ENCODE data around the gene CHPF2. TPM values are rescaled to one million over a fixed set of nuclear protein-coding genes. Genes with fewer than 3 reads are reported as not detected.

The CHPF2 gene
- polyA plus RNA-seq, 1 donor (not counting 4 experiments of a cell fraction or from before 2014, with no cell fraction given): 16.2 TPM

DNA sequence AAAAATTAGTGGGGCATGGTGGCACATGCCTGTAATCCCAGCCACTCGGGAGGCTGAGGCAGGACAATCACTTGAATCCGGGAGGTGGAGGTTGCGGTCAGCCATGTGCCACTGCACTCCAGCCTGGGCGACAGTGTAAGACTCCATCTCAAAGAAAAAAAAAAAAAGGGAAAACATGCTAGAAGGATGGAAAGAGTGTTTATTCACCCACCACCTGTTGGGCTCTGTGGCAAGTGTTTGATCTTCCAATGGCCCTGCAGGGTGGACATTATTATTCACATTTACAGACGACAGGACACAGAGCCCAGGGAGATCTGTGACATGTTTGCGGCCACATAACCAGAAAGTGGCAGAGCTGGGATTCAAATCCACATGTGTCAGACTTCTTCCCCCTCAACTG lies 49.4 kb downstream of the CHPF2 start:
- dilution Hi-C loops (cut with MboI; ENCODE audit: extremely low pct_ligation_motif_present, low sequenced_read_pairs): no loop called here
- FAIRE-seq (no peak), DNase-seq (ENCODE audit: low read depth, low spot score) (no peak)
- H3K9me1 ChIP-seq (ENCODE audit: control insufficient read depth, extremely low read depth, insufficient read depth, low read length): no peaks in the 10 kb centered on the region
- peaks cover 2% of the 10 kb centered on the region for H3K4me1 ChIP-seq (ENCODE audit: control insufficient read depth, extremely low read depth, insufficient read depth, low read length)
- no peak overlapping the region for H2AFZ ChIP-seq (ENCODE audit: control insufficient read depth, low read length)
- H3K36me3 ChIP-seq (ENCODE audit: control insufficient read depth in 2 of 2, extremely low read depth in 1 of 2, insufficient read depth in 2 of 2, low read length in 2 of 2): no peaks in the 10 kb centered on the region
- no peaks in the 10 kb centered on the region for H4K20me1 ChIP-seq (ENCODE audit: control insufficient read depth, extremely low read depth, insufficient read depth, low read length)
- H3K4me2 ChIP-seq (ENCODE audit: control insufficient read depth, extremely low read depth, insufficient read depth, low read depth, low read length): no peak overlapping the region
- no peaks in the 10 kb centered on the region for H3K79me2 ChIP-seq (ENCODE audit: control insufficient read depth, insufficient read depth, low read length)
- no peak for TF ChIP-seq EZH2 (IDR thresholded peaks at IDR 0.05; ENCODE audit: low read length)
- TF ChIP-seq, protein P1, sequence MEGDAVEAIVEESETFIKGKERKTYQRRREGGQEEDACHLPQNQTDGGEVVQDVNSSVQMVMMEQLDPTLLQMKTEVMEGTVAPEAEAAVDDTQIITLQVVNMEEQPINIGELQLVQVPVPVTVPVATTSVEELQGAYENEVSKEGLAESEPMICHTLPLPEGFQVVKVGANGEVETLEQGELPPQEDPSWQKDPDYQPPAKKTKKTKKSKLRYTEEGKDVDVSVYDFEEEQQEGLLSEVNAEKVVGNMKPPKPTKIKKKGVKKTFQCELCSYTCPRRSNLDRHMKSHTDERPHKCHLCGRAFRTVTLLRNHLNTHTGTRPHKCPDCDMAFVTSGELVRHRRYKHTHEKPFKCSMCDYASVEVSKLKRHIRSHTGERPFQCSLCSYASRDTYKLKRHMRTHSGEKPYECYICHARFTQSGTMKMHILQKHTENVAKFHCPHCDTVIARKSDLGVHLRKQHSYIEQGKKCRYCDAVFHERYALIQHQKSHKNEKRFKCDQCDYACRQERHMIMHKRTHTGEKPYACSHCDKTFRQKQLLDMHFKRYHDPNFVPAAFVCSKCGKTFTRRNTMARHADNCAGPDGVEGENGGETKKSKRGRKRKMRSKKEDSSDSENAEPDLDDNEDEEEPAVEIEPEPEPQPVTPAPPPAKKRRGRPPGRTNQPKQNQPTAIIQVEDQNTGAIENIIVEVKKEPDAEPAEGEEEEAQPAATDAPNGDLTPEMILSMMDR (optimal IDR thresholded peaks at IDR 0.05 in 1 of 3, IDR thresholded peaks at IDR 0.05 in 1 of 3, conservative IDR thresholded peaks at IDR 0.05 in 1 of 3; ENCODE audit: extremely low read depth in 1 of 3, insufficient read depth in 2 of 3, low read length in 3 of 3): no peak
- no peak overlapping the region for H3K27ac ChIP-seq (ENCODE audit: control insufficient read depth, insufficient read depth, low read length)
- H3K4me3 ChIP-seq (ENCODE audit: control insufficient read depth in 2 of 3, extremely low read depth in 1 of 3, insufficient read depth in 2 of 3, low read depth in 1 of 3, low read length in 3 of 3): no peak overlapping the region
- H3K9me3 ChIP-seq (ENCODE audit: control insufficient read depth, low read depth, low read length): peaks cover 2% of the 10 kb centered on the region
- peaks cover 12% of the 10 kb centered on the region for H3K27me3 ChIP-seq (ENCODE audit: control insufficient read depth, extremely low read depth, insufficient read depth, low read length)
- H3K9ac ChIP-seq (ENCODE audit: control insufficient read depth, extremely low read depth, insufficient read depth, low read length): no peak overlapping the region

DNA sequence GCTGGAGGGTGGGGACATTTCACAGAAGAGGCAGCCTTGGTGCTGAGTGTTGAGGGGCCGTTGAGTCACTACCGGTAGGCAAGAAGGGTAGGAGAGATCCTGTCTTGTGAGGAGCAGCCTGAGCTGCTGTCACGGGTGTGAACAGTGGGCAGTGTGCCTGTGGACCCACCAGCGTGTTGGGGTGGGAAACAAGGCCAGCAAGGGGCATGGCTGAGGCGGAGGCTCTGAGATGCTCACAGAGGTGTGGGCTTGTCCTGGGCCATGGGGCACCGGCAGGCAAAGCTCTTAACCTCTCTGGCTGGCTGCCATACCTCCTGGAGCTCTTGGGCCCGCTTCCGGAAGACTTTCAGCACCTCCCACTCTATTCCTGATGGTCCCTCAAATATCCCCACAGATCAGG lies 49.8 kb downstream of the CHPF2 start:
- Histone ChIP-seq H4K20me1 (ENCODE audit: control insufficient read depth, extremely low read depth, insufficient read depth, low read length) (no peaks in the 10 kb centered on the region), H3K9me1 (ENCODE audit: control insufficient read depth, extremely low read depth, insufficient read depth, low read length) (no peaks in the 10 kb centered on the region), H3K4me2 (ENCODE audit: control insufficient read depth, extremely low read depth, insufficient read depth, low read depth, low read length) (no peak overlapping the region), H3K9me3 (ENCODE audit: control insufficient read depth, low read depth, low read length) (peaks cover 2% of the 10 kb centered on the region), H3K79me2 (ENCODE audit: control insufficient read depth, insufficient read depth, low read length) (no peaks in the 10 kb centered on the region), H3K9ac (ENCODE audit: control insufficient read depth, extremely low read depth, insufficient read depth, low read length) (no peak overlapping the region), H3K4me3 (ENCODE audit: control insufficient read depth in 2 of 3, extremely low read depth in 1 of 3, insufficient read depth in 2 of 3, low read depth in 1 of 3, low read length in 3 of 3) (no peak overlapping the region), H3K36me3 (ENCODE audit: control insufficient read depth in 2 of 2, extremely low read depth in 1 of 2, insufficient read depth in 2 of 2, low read length in 2 of 2) (no peaks in the 10 kb centered on the region), H2AFZ (ENCODE audit: control insufficient read depth, low read length) (no peak overlapping the region), H3K27me3 (ENCODE audit: control insufficient read depth, extremely low read depth, insufficient read depth, low read length) (peaks cover 12% of the 10 kb centered on the region), H3K4me1 (ENCODE audit: control insufficient read depth, extremely low read depth, insufficient read depth, low read length) (peaks cover 1% of the 10 kb centered on the region), H3K27ac (ENCODE audit: control insufficient read depth, insufficient read depth, low read length) (no peak overlapping the region)
- TF ChIP-seq EZH2 (IDR thresholded peaks at IDR 0.05; ENCODE audit: low read length): no peak
- TF ChIP-seq, protein P1 (optimal IDR thresholded peaks at IDR 0.05 in 1 of 3, IDR thresholded peaks at IDR 0.05 in 1 of 3, conservative IDR thresholded peaks at IDR 0.05 in 1 of 3; ENCODE audit: extremely low read depth in 1 of 3, insufficient read depth in 2 of 3, low read length in 3 of 3): no peak
- no peak for DNase-seq (ENCODE audit: low read depth, low spot score)
- dilution Hi-C loops (cut with MboI; ENCODE audit: extremely low pct_ligation_motif_present, low sequenced_read_pairs): no loop called here
- no peak for FAIRE-seq
